HG03460 (cell line): ENCODE measurements around the gene ZNF467.

Experiments
- ATAC-seq: cut with Tn5 transposase; IDR thresholded peaks from one replicate; pipeline ENCODE4 v1.9.1; 2021; ENCODE audit not compliant: unreplicated experiment

ZNF467 gene

GRCh38 chr7:149772241-149772955, 990 bp downstream of the ZNF467 start:
- ATAC-seq = no peak

DNA sequence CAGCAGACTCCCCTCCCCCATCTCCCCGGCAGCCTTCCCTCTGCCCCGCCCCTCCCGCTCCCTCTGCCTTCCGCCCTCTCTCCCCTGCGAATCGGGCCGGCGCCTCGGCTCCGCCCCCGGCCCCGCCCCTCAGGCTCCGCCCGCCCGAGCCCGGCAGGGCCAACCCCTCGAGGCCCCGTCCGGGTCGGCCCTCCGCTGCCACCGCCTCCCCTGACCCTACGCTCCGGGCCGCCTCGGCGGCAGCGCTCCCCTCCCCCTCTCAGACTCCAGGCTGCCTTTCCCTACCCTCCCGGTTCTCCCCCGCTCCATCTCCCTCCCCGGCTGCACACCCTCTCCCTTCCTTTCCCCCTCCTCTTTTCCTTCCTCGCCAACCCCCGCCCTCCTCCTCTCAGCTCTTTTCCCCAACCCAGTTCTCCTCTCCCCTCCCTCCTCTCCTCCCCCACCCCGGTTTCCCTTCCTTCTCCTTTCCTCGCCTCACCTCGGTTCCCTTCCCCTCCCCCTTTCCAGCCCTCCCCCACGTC, 1.6 kb downstream of the ZNF467 start:
- peak; percentile 89 for ATAC-seq

DNA sequence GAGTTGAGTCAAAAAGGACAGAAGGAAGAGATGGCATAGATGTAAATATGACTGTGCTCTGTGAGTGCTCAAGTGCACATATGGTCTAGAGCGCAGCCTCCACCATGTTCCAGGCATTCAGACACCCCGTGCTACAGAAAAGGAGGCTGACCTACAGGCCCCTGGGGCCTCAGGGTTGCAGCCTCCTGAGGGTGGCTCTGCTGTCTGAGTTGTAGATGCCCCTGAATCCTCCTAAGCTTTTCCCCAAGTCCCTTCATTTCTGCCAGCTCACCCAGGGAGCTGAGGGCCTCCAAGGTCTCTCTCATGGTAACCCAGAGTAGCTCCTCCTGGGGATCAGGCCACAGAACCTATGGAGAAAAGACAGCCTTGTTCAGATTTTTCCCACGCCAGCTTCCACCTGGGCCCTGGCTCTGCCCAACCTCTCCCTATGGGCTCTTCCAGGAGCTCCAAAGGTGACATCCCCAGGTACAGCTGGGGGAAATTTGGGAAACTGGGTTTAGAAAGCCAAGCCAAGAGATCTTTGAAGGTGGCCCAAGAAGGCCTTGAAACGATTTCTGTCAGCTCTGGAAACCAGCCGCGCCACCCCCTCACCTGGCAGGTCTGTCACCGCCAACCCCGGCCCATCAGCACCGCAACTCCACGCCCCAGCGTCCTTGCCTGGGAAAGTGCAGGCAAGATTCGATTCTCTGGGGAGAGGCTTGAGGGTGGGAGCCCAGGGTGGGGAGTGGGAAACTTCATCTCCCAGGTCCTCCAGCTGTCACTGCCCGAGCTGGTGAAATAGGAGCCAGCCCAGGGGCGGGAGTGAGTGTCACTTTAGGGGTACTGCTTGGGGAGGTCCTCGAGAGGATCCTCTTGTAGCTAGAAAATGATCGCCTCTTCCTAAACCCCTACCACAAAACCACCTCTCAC, 2.4 kb downstream of the ZNF467 start:
- peak; percentile 9 for ATAC-seq

GRCh38 chr7:149769915-149770314, 3.5 kb downstream of the ZNF467 start:
- ATAC-seq = no peak

- no peak for ATAC-seq
Measured at GRCh38 chr7:149768931-149769330, 4.5 kb downstream of the ZNF467 start.

GRCh38 chr7:149767068-149767467, 6.3 kb downstream of the ZNF467 start:
- ATAC-seq = no peak

DNA sequence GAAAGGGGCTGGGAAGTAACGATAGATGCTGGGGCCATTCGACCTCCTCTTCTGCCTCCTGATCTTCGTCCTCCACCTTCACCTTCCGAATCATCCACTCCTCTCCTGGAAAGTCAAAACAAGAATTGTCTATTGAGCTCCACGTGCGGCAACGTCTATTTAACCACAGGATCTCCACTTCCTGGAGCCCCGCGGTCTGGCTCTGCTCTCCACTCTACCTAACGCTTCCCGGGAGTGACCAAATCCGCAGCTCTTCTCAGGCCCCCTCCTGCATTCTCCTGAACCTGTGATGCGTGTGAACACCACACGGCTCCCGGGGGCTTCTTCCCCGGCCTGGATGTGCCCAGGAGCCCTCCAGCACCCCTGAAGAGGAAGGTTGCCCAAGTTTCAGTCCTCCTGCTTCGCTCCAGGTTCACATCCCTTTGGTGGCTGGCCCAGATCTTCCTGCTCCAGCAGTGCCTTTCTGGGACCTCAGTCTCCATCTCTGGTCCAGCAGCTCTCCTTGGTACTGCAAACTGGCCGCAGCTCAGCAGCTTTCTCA, 7.2 kb downstream of the ZNF467 start:
- no peak for ATAC-seq

GRCh38 chr7:149765399-149766121, 7.8 kb downstream of the ZNF467 start:
- no peak for ATAC-seq

DNA sequence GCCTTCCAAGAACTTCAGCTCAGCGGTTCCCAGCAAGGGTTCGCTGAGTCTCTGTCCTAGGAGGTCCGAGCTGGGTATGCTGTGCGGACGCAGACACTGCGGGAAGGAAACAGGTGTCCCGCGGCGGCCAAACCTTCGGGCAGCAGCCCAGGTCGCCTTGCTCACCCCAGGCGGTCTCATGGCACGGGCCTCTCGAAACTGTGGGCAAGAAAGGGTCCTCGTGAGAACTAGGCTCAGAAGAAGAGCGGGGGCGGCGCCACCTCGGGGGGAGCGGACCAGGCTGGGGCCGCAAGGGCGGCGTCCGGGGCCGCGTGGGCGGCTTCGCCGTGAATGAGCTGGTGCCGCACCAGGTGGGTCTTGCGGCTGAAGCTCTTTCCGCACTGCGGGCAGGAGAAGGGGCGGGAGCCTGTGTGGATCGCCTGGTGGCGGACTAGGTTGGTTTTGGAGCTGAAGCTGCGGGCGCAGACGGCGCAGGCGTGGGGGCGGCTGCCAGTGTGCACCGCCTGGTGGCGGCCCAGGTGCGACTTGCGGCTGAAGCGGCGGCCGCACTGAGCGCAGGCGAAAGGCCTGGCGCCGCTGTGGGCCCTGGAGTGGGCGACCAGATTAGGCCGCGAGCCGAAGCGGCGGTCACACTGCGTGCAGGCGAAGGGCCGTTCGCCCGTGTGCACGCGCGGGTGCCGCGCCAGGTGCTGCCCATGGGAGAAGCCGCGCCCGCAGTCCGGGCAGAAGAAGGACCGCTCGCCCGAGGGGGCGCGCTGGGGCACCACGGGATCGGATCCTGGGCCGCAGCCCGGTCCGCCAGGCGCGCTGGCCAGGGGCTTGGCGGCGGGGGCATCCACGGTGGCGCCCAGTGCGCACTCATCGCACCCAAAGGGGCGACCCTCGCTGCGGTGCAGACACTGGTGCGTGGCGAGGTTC, 8.6 kb downstream of the ZNF467 start:
- ATAC-seq = no peak

DNA sequence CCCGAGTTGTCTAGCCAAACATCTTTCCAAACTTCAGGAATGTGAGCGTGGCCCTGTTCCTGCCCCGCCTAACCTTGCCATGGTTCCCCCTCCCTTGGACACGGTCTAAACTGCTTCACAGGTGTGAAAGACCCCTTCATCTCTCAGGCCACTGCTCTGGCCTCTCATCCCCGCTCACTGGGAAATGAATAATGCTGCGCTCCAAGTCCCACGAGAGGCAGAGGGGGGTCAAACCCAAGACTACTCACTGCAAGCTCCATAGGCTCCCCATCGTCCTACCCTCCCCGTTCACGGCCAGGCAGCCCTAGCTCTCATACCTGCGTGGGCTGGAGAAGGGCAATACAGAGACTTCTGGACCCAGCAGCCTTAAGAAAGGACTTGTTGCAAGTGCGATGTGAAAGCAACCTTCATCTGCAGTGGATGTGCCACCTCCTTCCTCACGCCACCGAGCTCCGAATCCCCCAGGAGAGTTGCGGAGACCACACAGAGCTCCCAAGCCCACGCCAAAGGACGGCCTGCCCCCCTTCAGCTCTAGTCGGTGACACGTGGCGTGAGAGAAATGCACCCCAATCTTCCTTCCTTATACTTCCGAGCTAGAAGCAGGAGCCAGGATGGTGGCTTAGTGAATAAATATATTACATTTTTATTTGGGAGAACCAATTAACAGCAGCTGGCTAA, 9.7 kb downstream of the ZNF467 start:
- no peak for ATAC-seq

GRCh38 chr7:149762610-149763009, 10.8 kb downstream of the ZNF467 start:
- no peak for ATAC-seq

DNA sequence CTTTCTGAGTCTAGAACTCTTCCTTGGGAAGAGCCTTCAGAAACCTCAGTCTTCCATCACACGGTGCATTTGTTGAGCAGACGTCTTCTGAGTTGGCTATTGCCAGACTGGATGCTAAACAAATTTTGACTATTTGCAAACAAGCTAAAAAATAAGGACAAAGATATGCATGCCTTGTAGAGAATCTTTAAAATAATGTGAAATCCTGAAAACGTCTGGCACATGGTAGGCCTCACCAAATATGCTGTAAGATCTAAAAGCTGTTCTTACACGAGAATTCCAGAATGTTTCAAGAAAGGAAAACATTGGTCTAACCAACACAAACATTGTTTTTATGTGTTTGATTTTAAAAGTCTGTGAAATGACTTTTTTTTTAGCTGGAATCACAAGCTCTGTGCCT, 11.3 kb downstream of the ZNF467 start:
- ATAC-seq = no peak

- no peak for ATAC-seq
Measured at GRCh38 chr7:149761307-149761706, 12.1 kb downstream of the ZNF467 start.

DNA sequence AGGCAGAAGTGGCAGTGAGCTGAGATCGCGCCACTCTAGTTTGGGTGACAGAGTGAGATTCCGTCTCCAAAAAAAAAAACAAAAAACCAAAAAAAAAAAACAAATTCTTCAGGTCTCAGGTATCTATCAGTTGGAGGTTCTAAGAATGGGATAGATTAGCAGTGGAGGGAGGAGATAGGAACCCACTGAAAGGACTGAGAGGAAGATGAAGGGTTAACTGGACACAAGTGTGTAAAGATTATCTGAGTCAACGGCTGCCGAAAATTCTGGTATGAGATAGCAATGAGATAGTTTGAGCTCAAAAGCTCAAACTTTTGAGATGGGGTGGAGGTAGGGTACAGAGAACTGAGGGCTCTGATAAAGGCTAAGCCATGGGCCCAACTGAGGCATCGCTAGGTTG, 12.8 kb downstream of the ZNF467 start:
- no peak for ATAC-seq

GRCh38 chr7:149759093-149759860, 14.1 kb downstream of the ZNF467 start:
- ATAC-seq = no peak

GRCh38 chr7:149753375-149754233, 19.8 kb downstream of the ZNF467 start:
- no peak for ATAC-seq

DNA sequence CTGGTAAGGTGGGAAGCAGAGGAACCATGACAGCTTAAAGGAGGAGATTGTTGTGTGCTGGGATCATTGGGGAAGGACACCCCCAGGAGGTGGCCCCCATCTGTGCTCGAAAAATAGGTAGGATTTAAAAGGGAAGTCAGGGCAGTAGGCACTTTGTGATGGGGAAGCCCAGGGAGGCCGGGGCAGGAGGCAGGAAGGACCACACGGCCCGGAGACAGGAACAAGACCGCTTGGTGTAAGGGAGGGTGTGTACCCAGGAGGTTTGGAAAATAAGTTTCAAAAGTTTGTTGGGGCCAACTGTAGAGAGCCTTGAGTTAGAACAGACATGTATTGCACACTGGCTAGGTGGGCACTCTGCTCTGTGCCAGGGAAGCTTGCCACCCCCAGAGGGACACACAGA, 20.7 kb downstream of the ZNF467 start:
- ATAC-seq = no peak
